ENCODE results near the gene ADM.
"Not testable (repeated sequence)": the region's sequence is repeated elsewhere in the genome, so short reads cannot be mapped to it uniquely, and the experiment has no call there.

ADM gene

GRCh38 chr11:10304495-10305261 lies at the start of gene ADM:
Gene ADM, plus strand, starts transcription at chr11:10305073. Its CDS starts 628 bp downstream, at chr11:10305701.
- no peak for DNase-seq

GRCh38 chr11:10255388-10256125 lies 49.3 kb upstream of the ADM start:
- DNase-seq = no peak

GRCh38 chr11:10257478-10257877 lies 47.4 kb upstream of the ADM start:
- DNase-seq = no peak

- DNase-seq = no peak
Measured at GRCh38 chr11:10261821-10262220, 43.1 kb upstream of the ADM start.

- no peak for DNase-seq
Measured at GRCh38 chr11:10263929-10264328, 40.9 kb upstream of the ADM start.

GRCh38 chr11:10264716-10265115 lies 40.2 kb upstream of the ADM start:
- not testable (repeated sequence) for DNase-seq

GRCh38 chr11:10265936-10266335 lies 38.9 kb upstream of the ADM start:
- no peak for DNase-seq

- DNase-seq = no peak
Measured at GRCh38 chr11:10267821-10268220, 37.1 kb upstream of the ADM start.

GRCh38 chr11:10268746-10269488 lies 36.0 kb upstream of the ADM start:
- DNase-seq = no peak

GRCh38 chr11:10272132-10272531 lies 32.7 kb upstream of the ADM start:
- no peak for DNase-seq

GRCh38 chr11:10273738-10274137 lies 31.1 kb upstream of the ADM start:
- no peak for DNase-seq

- DNase-seq = no peak
Measured at GRCh38 chr11:10274726-10275125, 30.1 kb upstream of the ADM start.

- DNase-seq = no peak
Measured at GRCh38 chr11:10275714-10276113, 29.2 kb upstream of the ADM start.

GRCh38 chr11:10282117-10282516 lies 22.8 kb upstream of the ADM start:
- no peak for DNase-seq

- DNase-seq = no peak
Measured at GRCh38 chr11:10283991-10284390, 20.9 kb upstream of the ADM start.

- DNase-seq = no peak
Measured at GRCh38 chr11:10285148-10285802, 19.6 kb upstream of the ADM start.

GRCh38 chr11:10287140-10287539 lies 17.7 kb upstream of the ADM start:
- no peak for DNase-seq

- no peak for DNase-seq
Measured at GRCh38 chr11:10287766-10288715, 16.8 kb upstream of the ADM start.

- DNase-seq = no peak
Measured at GRCh38 chr11:10288881-10289764, 15.8 kb upstream of the ADM start.

- no peak for DNase-seq
Measured at GRCh38 chr11:10289765-10290380, 15.0 kb upstream of the ADM start.

All from activated T-cell treated with anti-CD3 and anti-CD28 coated beads for 4 hours (primary cell).